EH (cell line): ENCODE data around the gene AHNAK2.
A peak's percentile ranks its signal among the peaks of the same experiment; 100 is the strongest.

Source experiments
- DNase-seq: peaks from one replicate; pipeline ENCODE4 v3.0.0-alpha.2; 2015; ENCODE audit warnings: low read depth

The AHNAK2 gene

GRCh38 chr14:104977681-104978653 is at the start of gene AHNAK2:
TSS of gene AHNAK2 (minus strand) at chr14:104978374. CDS start at chr14:104978237, 137 bp downstream.
- DNase-seq = peak; percentile 82

GRCh38 chr14:105027718-105028117 is 49.5 kb upstream of the AHNAK2 start:
- DNase-seq = peak; percentile 52

DNA sequence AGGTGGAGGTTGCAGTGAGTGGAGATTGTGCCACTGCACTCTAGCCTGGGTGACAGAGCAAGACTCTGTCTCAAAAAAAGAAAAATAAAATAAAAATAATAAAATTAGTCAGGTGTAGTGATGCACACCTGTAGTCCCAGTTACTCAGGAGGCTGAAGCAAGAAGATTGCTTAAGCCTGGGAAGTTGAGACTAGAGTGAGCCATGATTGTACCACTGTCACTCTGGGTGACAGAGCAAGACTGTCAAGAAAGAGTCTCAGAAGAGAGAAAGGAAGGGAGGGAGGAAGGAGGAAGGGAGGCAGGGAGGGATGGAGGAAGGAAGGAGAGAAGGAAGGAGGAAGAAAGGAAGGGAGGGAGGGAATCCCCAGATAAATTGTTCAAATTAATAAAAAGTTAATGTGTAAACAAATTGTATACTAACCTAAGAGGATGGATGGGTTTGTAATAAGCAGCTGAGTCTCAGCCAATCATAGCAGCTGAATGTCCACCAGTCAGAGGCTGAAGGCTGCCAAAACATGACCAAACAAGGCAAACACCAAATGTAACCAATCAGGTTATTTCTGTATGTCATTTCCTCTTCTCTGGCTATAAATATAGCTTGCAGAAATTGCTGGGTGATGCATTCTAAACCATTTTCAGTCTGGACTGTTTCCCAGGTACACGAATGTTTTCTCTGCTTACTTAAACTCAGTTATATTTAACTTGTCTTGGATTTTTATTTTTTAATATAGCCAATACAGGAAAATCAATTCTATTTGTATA is 48.8 kb upstream of the AHNAK2 start:
- peak; percentile 62 for DNase-seq

- peak; percentile 76 for DNase-seq
Observed at GRCh38 chr14:105026033-105026785, 48.0 kb upstream of the AHNAK2 start.

- DNase-seq = no peak
Observed at GRCh38 chr14:105025429-105025828, 47.3 kb upstream of the AHNAK2 start.

DNA sequence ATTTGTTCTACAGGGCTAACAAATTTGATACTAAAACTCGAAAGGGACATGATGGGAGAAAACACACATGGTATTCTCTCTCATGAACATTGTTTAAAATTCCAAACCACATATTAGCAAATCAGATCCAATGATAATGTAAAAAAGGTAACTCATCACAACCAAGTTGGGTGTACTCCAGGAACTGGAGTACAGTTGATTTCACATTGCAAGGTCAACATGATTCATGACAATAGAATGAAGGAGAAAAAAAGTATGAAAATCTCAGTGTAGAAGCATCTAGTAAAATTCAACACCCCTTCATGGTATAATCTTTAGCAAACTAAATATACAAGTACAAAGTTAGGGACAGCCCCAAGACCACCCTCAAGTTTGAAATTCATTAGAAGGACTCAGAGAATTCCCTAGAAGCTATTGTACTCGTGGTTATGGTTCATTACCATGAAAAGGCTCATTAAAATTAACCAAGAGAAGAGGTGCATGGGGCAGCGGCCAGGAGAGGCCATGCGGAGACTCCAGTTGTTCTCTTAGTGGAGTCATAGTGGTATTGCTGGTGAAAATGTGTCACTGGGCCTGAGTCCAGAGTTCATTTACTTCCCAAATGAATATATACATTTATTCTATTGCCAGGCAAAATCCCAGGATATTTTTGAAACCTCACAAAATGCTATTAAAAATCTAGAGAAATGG is 45.8 kb upstream of the AHNAK2 start:
- DNase-seq = peak; percentile 68

- no peak for DNase-seq
Observed at GRCh38 chr14:105023144-105023543, 45.0 kb upstream of the AHNAK2 start.

- no peak for DNase-seq
Observed at GRCh38 chr14:105022276-105022670, 44.1 kb upstream of the AHNAK2 start.

- DNase-seq = peak; percentile 40
Observed at GRCh38 chr14:105021656-105022275, 43.6 kb upstream of the AHNAK2 start.

DNA sequence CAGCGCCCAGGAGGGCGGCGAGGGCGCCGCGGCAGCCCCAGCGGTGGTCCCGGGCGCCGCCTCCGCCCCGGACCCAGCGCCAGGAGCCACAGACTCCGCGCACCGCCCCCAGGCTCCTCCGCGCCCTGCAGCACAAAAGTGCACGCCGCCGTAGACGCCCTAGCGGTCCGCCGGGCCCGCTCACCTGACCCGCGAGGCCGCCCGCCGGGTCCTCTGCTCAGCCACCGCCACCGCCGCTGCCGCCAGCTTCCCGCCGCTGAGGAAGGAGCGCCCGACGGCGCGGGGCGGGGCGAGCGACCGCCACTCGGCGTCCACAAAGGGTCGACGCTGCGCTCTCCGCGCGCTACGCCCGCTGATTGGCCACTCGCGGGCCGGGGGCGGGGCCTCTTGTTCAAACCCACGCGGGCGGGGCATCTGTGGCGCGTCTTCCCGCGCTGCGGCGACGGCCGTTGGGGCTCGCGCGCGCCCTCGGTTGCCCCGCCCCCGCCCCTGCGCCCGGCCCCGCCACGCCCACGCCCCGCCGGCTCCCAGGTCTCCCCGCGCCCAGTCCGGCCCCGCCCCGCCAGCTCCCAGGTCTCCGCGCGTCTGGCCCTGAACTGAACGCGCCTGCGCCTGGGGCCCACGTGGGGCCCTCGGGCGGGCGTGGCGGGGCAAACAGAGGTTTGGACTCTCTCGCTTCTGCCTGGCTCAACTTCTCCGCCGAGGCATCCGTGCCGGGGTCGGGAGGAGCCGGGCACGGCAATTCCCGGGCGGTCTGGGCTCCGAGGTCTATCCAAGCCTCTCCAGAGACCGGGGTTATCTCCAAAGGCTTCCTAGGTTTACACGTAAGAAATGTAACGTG is 42.9 kb upstream of the AHNAK2 start, which contains the start of gene CDCA4:
TSS of gene CDCA4 (minus strand) at position 269 of the 841 bp plus-strand sequence. CDS start 9,154 bp downstream, outside the sequence.
- peak; percentile 94 for DNase-seq

- peak; percentile 47 for DNase-seq
Observed at GRCh38 chr14:105019861-105020814, 42.0 kb upstream of the AHNAK2 start.

DNA sequence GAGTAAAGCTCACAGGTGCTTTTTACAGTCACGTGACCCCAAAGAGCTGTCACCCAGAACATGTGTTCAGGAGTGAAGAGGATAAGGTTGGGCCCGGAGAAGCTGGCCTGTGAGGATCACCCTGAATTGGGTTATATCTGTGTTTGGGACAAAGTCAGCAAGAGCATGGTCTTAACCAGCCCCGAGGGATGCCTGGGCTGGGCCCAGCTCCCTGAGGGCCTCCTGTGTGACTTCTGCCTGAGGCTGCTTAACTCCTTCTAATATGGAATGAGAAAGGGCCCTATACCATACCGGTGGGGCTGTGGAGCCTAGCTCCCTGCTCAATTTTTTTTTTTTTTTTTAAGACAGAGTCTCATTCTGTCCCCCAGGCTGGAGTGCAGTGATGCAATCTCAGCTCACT is 40.2 kb upstream of the AHNAK2 start:
- DNase-seq = no peak

GRCh38 chr14:105015905-105016304 is 37.7 kb upstream of the AHNAK2 start:
- DNase-seq = no peak

DNA sequence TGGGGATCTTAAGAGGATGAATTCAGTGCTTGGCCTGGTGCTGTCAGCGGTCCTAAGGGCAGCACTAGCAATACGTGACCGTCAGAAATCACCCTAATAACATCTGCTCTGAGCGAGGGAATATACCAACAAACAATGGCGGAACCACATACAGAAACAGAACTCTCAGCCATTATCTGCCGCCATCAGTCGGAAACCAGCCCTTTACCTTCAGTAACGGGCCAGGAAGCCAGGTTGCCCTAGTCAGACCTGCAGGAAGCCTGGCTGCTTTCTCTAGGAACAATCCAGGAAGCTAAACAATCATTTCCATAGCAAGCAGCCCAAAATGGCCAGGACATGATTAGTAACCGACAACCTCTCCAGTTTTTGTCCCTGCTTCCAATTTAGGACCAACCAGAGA is 37.1 kb upstream of the AHNAK2 start:
- DNase-seq = no peak

DNA sequence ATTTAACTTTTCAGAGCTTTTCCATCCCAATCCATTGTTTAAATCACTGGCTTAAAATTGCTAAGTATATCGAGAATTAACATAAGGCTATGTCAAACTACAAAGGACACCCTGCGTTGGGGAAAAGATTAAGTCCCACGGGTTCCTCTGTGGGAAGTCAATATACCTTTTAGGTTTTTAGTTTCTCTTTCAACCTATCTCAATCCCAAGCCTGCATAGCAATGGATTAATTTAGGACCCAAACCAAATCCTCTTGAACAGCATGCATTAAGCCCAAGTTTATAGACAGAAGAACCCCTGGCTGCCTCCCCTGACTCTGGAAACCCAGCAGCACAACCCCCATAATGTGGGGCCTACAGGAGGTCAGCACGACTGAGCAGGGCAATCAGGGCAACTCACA is 36.5 kb upstream of the AHNAK2 start:
- DNase-seq = no peak

- no peak for DNase-seq
Observed at GRCh38 chr14:105014032-105014431, 35.9 kb upstream of the AHNAK2 start.

DNA sequence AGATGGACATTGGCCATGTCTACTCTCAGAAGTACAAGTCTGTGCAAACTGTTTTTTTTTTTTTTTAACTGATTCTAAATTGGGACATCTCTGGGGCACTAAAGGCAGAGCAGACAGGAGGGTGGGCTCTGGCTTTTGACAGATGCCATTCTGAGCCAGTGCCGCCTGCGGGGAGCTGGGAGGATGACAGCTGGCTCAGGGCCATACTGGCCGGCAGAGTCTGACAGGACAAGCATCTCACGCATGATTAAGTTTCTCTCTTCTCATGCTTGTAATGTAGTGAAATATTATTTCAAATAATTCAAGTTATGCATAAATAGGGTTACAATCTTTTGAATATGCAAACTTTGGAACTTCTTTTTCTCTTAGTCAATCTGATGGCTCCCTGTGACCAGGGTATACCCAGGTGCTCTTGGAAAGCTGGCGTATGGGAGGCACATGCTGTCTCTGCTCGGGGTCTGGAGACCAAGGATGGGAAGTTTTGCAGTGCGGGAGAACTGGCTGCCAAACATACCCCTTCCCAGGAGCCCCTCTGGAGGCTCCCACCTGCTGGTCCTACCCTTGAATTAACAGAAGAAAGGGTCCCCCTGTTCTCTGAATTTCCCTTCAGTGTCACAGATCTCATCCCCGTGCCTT is 35.1 kb upstream of the AHNAK2 start:
- DNase-seq = peak; percentile 48
